ENCODE data around the gene RPS6KA5. TPM values are rescaled to one million over a fixed set of nuclear protein-coding genes. Genes with fewer than 3 reads are reported as not detected.

RPS6KA5 gene
- total RNA-seq, 1 donor: 0.86 TPM

DNA sequence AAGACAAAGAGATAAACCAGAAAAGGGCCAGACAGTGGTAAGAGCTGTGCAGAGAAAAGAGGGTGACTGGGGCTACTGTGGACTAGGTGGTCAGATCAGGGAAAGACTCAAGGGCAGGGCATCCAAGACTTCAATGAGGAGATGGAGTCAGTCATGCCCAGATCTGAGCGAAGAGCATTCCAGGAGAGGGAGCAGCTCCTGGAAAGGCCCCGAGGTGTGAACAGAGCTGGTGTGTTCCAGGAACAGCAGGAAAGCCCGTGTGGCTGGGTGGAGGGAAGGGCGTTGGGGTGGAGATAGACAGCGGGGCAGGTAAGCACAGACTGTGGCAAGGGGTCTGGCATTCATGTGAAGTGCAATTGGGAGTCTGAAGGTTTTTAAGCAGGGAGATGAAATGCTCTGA, 261.0 kb downstream of the RPS6KA5 start:
- no peak for DNase-seq (ENCODE audit: low read depth)
- TF ChIP-seq, protein P1, sequence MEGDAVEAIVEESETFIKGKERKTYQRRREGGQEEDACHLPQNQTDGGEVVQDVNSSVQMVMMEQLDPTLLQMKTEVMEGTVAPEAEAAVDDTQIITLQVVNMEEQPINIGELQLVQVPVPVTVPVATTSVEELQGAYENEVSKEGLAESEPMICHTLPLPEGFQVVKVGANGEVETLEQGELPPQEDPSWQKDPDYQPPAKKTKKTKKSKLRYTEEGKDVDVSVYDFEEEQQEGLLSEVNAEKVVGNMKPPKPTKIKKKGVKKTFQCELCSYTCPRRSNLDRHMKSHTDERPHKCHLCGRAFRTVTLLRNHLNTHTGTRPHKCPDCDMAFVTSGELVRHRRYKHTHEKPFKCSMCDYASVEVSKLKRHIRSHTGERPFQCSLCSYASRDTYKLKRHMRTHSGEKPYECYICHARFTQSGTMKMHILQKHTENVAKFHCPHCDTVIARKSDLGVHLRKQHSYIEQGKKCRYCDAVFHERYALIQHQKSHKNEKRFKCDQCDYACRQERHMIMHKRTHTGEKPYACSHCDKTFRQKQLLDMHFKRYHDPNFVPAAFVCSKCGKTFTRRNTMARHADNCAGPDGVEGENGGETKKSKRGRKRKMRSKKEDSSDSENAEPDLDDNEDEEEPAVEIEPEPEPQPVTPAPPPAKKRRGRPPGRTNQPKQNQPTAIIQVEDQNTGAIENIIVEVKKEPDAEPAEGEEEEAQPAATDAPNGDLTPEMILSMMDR (IDR thresholded peaks at IDR 0.05; ENCODE audit: insufficient read depth, low read depth, low read length): no peak
- no peak overlapping the region for H3K4me3 ChIP-seq (ENCODE audit: low read depth, low read length)

DNA sequence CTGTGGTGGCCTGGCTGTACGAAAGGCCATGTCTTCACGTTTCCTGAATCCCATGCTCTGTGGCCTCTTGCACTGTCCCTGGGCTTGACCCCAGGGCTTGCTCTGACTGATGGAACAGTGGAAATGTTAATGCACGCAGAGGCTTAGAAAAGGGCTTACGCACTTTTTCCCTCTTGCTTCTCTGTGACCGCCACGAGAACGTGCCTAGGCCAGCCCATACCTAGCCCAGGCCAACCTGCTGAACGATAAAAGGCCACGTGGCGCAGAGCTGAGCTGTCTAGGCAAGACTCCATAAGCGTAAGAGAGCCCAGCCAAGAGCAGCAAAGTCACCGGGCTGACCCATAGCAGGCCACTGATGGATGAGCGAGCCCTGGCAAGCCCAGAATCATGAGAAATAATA, 262.5 kb downstream of the RPS6KA5 start:
- no peak for DNase-seq (ENCODE audit: low read depth)
- TF ChIP-seq, protein P1 (IDR thresholded peaks at IDR 0.05; ENCODE audit: insufficient read depth, low read depth, low read length): no peak

More for the DNA sequence above, 262.5 kb downstream of the RPS6KA5 start:
- no peak overlapping the region for H3K4me3 ChIP-seq (ENCODE audit: low read depth, low read length)

Small RNA genes lying within 50 kb of the gene (small RNA-seq; reads per million reads assigned to genes)
- not detected for gene RNU7-30P

Other genes with a start within 250 kb of the RPS6KA5 start
- 16.8 and 25.8 TPM in 2 replicates for gene TTC7B, start 244.2 kb downstream of the RPS6KA5 start, total RNA-seq
- gene DGLUCY, start 53.4 kb upstream of the RPS6KA5 start, total RNA-seq: 39.7 and 44.5 TPM in 2 replicates
- gene GPR68, start 184.1 kb upstream of the RPS6KA5 start, total RNA-seq: 0.86 and 2.9 TPM in 2 replicates